HG03139 (cell line): ENCODE data around the gene C2orf72.

Experiments used
- ATAC-seq: cut with Tn5 transposase; IDR thresholded peaks from one replicate; pipeline ENCODE4 v1.9.1; 2021; ENCODE audit not compliant: unreplicated experiment

Gene C2orf72

GRCh38 chr2:231041061-231041689 is 3.9 kb downstream of the C2orf72 start:
- no peak for ATAC-seq

- ATAC-seq = no peak
Observed at GRCh38 chr2:231043796-231044195, 6.5 kb downstream of the C2orf72 start.

- ATAC-seq = no peak
Observed at GRCh38 chr2:231046916-231047273, 9.6 kb downstream of the C2orf72 start.

- ATAC-seq = no peak
Observed at GRCh38 chr2:231047274-231047922, 10.1 kb downstream of the C2orf72 start.

- no peak for ATAC-seq
Observed at GRCh38 chr2:231047923-231048915, 10.9 kb downstream of the C2orf72 start.

GRCh38 chr2:231049286-231050017 is 12.1 kb downstream of the C2orf72 start:
- ATAC-seq = no peak

- no peak for ATAC-seq
Observed at GRCh38 chr2:231050018-231050901, 12.9 kb downstream of the C2orf72 start.

GRCh38 chr2:231051116-231051515 is 13.8 kb downstream of the C2orf72 start:
- no peak for ATAC-seq

GRCh38 chr2:231052494-231053451 is 15.4 kb downstream of the C2orf72 start:
- ATAC-seq = no peak

- ATAC-seq = no peak
Observed at GRCh38 chr2:231053846-231054245, 16.5 kb downstream of the C2orf72 start.

GRCh38 chr2:231056453-231057416 is 19.4 kb downstream of the C2orf72 start, which contains the start of gene PSMD1:
Gene PSMD1, plus strand, starts transcription at chr2:231056867. Its CDS starts 159 bp downstream, at chr2:231057026.
- peak; percentile 66 for ATAC-seq

- no peak for ATAC-seq
Observed at GRCh38 chr2:231057590-231057989, 20.3 kb downstream of the C2orf72 start.

GRCh38 chr2:231058761-231059550 is 21.6 kb downstream of the C2orf72 start:
- no peak for ATAC-seq

GRCh38 chr2:231059756-231060155 is 22.4 kb downstream of the C2orf72 start:
- ATAC-seq = no peak

- no peak for ATAC-seq
Observed at GRCh38 chr2:231062776-231063175, 25.5 kb downstream of the C2orf72 start.

GRCh38 chr2:231063347-231063746 is 26.0 kb downstream of the C2orf72 start:
- no peak for ATAC-seq

GRCh38 chr2:231065966-231066365 is 28.6 kb downstream of the C2orf72 start:
- ATAC-seq = no peak
